ENCODE data around the gene DNAJC7.

- TF ChIP-seq CTCF (IDR thresholded peaks at IDR 0.05) (no peak), POLR2A (IDR thresholded peaks at IDR 0.05) (no peak)
Observed at GRCh38 chr17:41959030-41959335, 58.3 kb downstream of the DNAJC7 start.
